Sigmoid colon (tissue), 3 donors: ENCODE data around the gene PRKCA.

Source experiments
- POLR2A ChIP-seq, 2 donors: fragments of 450-650 bp; IDR thresholded peaks; one replicate each; pipeline ENCODE4 v1.6.1; 2016; ENCODE audit warnings: antibody characterized with exemption in 2 of 2, mild to moderate bottlenecking in 2 of 2, moderate library complexity in 2 of 2
- TF ChIP-seq, protein P1 (sequence below), 4 experiments: fragments of 450-650 bp in 3 of 4; fragments of 200-600 bp in 1 of 4; IDR thresholded peaks; one replicate each; pipeline ENCODE4 v1.5.1; 2016 to 2019; ENCODE audit warnings: antibody characterized with exemption in 4 of 4, mild to moderate bottlenecking in 3 of 4, moderate library complexity in 2 of 4

GRCh38 chr17:66548659-66549310, 246.4 kb downstream of the PRKCA start:
- TF ChIP-seq, protein P1, sequence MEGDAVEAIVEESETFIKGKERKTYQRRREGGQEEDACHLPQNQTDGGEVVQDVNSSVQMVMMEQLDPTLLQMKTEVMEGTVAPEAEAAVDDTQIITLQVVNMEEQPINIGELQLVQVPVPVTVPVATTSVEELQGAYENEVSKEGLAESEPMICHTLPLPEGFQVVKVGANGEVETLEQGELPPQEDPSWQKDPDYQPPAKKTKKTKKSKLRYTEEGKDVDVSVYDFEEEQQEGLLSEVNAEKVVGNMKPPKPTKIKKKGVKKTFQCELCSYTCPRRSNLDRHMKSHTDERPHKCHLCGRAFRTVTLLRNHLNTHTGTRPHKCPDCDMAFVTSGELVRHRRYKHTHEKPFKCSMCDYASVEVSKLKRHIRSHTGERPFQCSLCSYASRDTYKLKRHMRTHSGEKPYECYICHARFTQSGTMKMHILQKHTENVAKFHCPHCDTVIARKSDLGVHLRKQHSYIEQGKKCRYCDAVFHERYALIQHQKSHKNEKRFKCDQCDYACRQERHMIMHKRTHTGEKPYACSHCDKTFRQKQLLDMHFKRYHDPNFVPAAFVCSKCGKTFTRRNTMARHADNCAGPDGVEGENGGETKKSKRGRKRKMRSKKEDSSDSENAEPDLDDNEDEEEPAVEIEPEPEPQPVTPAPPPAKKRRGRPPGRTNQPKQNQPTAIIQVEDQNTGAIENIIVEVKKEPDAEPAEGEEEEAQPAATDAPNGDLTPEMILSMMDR (IDR thresholded peaks at IDR 0.05): no peak
- TF ChIP-seq POLR2A (IDR thresholded peaks at IDR 0.05): no peak
